Parietal lobe (tissue), 1 donor: ENCODE data around the gene PCDHA6. TPM values are rescaled to one million over a fixed set of nuclear protein-coding genes. Genes with fewer than 3 reads are reported as not detected.

Experiments
- total RNA-seq: library from RNA; depleted of rRNA; stranded (reverse); fragments of >200 nt; gene quantifications from one replicate; pipeline ENCODE4 v1.2.3, GENCODE V29; 2014

The PCDHA6 gene, protein sequence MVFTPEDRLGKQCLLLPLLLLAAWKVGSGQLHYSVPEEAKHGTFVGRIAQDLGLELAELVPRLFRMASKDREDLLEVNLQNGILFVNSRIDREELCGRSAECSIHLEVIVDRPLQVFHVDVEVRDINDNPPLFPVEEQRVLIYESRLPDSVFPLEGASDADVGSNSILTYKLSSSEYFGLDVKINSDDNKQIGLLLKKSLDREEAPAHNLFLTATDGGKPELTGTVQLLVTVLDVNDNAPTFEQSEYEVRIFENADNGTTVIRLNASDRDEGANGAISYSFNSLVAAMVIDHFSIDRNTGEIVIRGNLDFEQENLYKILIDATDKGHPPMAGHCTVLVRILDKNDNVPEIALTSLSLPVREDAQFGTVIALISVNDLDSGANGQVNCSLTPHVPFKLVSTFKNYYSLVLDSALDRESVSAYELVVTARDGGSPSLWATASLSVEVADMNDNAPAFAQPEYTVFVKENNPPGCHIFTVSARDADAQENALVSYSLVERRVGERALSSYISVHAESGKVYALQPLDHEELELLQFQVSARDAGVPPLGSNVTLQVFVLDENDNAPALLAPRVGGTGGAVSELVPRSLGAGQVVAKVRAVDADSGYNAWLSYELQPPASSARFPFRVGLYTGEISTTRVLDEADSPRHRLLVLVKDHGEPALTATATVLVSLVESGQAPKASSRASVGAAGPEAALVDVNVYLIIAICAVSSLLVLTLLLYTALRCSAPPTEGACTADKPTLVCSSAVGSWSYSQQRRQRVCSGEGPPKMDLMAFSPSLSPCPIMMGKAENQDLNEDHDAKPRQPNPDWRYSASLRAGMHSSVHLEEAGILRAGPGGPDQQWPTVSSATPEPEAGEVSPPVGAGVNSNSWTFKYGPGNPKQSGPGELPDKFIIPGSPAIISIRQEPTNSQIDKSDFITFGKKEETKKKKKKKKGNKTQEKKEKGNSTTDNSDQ
- total RNA-seq: 46.3 TPM

DNA sequence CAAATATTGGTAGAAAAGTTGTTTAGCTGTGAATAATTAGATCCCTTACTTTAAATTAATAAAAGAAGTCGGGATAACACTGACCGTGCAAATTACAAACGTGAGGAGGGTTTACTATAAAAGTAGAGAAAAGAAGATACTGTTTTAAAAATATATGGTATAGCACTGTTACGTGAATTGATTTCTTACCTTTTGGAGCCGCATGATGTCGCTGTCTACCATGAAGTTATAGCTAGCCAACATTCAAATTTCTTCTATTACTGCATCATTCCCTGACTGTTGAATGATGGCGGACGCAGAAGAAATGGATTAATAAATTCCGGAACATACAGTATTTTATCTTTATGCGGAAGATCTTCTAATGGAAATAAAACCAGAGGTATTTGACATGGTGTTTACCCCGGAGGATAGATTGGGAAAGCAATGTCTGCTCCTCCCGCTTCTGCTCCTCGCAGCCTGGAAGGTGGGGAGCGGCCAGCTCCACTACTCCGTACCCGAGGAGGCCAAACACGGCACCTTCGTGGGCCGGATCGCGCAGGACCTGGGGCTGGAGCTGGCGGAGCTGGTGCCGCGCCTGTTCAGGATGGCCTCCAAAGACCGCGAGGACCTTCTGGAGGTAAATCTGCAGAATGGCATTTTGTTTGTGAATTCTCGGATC is at the start of gene PCDHA6:
TSS of gene PCDHA6 (plus strand) at position 257 of the 658 bp plus-strand sequence. CDS start at position 389, 132 bp downstream.

GRCh38 chr5:140785905-140786686 is 41.7 kb upstream of the PCDHA6 start, which contains the start of gene PCDHA1:
Gene PCDHA1 (plus strand): TSS chr5:140786140.

GRCh38 chr5:140794595-140795258 is 33.0 kb upstream of the PCDHA6 start, which contains the start of gene PCDHA2:
Gene PCDHA2 (plus strand): TSS chr5:140794852.

GRCh38 chr5:140800816-140801493 is 26.8 kb upstream of the PCDHA6 start, which contains the start of gene PCDHA3:
Gene PCDHA3 (plus strand): TSS chr5:140801057.

GRCh38 chr5:140806834-140807775 is 20.7 kb upstream of the PCDHA6 start, which contains the start of gene PCDHA4:
Gene PCDHA4 (plus strand): TSS chr5:140807068.

DNA sequence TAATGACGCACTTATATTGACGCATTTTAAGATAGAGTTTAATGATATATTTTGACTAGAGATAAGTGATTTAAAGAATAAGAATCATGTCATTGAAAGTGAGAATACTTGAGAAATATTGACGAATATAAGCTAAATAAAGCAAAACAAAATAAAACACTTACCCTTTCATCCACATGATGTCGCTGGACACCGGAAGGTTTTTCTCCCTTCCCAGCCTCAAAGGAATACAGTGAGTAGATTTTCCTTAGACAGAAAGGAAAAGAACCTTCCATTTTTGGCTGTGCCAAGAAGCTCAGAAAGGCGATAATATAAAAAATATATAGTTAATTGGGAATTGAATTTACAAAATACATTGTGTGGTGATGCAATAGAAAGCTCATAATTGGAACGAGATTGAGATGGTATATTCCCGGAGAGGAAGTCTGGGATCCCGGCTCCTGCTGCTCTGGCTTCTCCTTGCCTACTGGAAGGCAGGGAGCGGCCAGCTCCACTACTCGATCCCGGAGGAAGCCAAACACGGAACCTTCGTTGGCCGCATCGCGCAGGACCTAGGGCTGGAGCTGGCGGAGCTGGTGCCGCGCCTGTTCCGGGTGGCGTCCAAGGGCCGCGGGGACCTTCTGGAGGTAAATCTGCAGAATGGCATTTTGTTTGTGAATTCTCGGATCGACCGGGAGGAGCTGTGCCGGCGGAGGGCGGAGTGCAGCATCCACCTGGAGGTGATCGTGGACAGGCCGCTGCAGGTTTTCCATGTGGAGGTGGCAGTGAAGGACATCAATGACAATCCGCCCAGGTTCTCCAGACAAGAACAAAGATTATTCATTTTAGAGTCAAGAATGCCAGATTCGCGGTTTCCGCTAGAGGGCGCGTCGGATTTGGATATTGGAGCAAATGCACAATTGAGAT is 6.1 kb upstream of the PCDHA6 start, which contains the start of gene PCDHA5:
TSS of gene PCDHA5 (plus strand) at position 239 of the 906 bp plus-strand sequence.

GRCh38 chr5:140833993-140834392 is 6.2 kb downstream of the PCDHA6 start, which contains the start of gene PCDHA7:
Gene PCDHA7 (plus strand): TSS chr5:140834269. CDS start chr5:140834384, 115 bp downstream.

DNA sequence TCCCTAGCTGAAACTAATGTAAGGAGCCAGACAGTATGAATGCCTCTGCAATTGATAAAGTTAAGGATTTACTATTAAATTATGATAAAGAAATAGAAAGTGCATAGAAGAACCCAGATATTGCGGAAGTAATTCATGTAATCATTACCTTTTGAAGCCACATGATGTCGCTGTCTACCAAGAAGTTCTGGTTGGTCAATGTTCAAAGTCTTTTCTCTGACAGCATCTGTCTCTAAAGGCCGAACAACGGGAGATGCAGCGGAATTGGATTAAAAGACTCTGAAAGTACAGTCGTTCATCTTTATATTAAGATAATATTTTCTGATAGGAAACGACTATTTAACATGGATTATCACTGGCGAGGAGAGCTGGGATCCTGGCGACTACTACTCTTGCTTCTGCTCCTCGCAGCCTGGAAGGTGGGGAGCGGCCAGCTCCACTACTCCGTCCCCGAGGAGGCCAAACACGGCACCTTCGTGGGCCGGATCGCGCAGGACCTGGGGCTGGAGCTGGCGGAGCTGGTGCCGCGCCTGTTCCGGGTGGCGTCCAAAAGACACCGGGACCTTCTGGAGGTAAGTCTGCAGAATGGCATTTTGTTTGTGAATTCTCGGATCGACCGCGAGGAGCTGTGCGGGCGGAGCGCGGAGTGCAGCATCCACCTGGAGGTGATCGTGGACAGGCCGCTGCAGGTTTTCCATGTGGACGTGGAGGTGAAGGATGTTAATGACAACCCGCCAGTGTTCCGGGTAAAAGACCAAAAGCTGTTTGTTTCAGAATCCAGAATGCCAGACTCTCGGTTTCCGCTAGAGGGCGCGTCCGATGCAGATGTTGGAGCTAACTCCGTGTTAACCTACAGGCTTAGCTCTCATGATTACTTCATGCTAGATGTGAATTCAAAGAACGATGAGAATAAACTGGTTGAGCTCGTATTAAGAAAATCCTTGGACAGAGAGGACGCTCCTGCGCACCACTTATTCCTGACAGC is 13.5 kb downstream of the PCDHA6 start, which contains the start of gene PCDHA8:
TSS of gene PCDHA8 (plus strand) at position 210 of the 985 bp plus-strand sequence. CDS start at position 345, 135 bp downstream.

DNA sequence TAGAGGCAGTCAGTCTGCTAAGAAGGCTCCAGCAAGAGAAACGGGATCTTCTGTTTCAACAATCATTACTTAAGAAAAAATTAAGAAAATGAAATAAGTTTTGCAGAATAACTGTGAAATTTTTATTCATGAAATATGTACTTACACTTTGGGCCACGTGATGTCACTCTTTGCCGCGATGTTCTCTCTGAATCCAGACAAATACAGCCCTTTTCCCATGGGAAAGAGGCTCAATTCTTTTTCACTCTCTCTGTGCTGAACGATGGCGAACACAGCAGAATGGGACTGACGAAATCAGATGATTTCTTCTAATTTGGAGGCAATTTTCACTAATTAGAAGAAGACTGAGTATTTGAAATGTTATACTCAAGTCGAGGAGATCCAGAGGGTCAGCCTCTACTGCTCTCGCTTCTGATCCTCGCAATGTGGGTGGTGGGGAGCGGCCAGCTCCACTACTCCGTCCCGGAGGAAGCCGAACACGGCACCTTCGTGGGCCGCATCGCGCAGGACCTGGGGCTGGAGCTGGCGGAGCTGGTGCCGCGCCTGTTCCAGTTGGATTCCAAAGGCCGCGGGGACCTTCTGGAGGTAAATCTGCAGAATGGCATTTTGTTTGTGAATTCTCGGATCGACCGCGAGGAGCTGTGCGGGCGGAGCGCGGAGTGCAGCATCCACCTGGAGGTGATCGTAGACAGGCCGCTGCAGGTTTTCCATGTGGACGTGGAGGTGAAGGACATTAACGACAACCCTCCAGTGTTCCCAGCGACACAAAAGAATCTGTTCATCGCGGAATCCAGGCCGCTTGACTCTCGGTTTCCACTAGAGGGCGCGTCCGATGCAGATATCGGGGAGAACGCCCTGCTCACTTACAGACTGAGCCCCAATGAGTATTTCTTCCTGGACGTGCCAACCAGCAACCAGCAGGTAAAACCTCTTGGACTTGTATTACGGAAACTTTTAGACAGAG is 20.7 kb downstream of the PCDHA6 start, which contains the start of gene PCDHA9:
TSS of gene PCDHA9 (plus strand) at position 244 of the 964 bp plus-strand sequence. CDS start at position 358, 114 bp downstream.

DNA sequence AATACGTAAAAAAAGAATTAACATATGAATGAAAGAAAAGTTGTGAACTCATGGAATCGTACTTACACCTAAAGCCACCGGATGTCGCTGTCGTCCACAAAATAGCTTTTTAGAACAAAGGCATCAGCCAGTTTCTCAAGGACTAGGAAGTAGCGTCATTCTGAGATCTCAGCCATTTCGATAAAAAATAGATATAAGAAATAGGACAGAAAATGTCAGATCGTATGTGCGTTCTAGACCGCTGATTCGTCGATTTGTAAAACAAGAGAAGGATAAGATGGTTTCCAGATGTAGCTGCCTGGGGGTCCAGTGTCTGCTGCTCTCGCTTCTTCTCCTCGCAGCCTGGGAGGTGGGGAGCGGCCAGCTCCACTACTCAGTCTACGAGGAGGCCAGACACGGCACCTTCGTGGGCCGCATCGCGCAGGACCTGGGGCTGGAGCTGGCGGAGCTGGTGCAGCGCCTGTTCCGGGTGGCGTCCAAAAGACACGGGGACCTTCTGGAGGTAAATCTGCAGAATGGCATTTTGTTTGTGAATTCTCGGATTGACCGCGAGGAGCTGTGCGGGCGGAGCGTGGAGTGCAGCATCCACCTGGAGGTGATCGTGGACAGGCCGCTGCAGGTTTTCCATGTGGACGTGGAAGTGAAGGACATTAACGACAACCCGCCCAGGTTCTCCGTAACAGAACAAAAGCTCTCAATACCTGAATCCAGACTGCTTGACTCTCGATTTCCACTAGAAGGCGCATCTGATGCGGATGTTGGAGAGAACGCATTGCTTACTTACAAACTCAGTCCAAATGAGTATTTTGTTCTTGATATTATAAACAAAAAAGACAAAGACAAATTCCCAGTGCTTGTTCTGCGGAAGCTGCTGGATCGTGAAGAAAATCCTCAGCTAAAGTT is 28.3 kb downstream of the PCDHA6 start, which contains the start of gene PCDHA10:
TSS of gene PCDHA10 (plus strand) at position 126 of the 903 bp plus-strand sequence. CDS start at position 278, 152 bp downstream.

GRCh38 chr5:140868721-140869554 is 41.2 kb downstream of the PCDHA6 start, which contains the start of gene PCDHA11:
Gene PCDHA11 (plus strand): TSS chr5:140868957. CDS start chr5:140869104, 147 bp downstream.

